ENCODE results near the gene SV2B.

Gene SV2B

GRCh38 chr15:91136386-91136923, 36.4 kb downstream of the SV2B start:
- H2AFZ ChIP-seq (ENCODE audit: low read depth, low read length, severe bottlenecking): no peak overlapping the region
- no peaks in the 10 kb centered on the region for H3K36me3 ChIP-seq (ENCODE audit: low read length)
- no peaks in the 10 kb centered on the region for H4K20me1 ChIP-seq (ENCODE audit: low read depth, low read length)
- H3K27me3 ChIP-seq (ENCODE audit: low read length): no peaks in the 10 kb centered on the region
- H3K9ac ChIP-seq (ENCODE audit: low read length): no peak overlapping the region
- H3K79me2 ChIP-seq (ENCODE audit: insufficient read depth, low read length): no peaks in the 10 kb centered on the region
- no peak overlapping the region for H3K4me2 ChIP-seq (ENCODE audit: low read depth, low read length, poor library complexity, severe bottlenecking)
- no peak overlapping the region for H3K27ac ChIP-seq (ENCODE audit: low read depth, low read length)
- H3K4me3 ChIP-seq (ENCODE audit: insufficient read depth, low read length, poor library complexity, severe bottlenecking): no peak overlapping the region
- TF ChIP-seq EZH2phosphoT487 (conservative IDR thresholded peaks at IDR 0.05; ENCODE audit: low read length): no peak
- TF ChIP-seq, protein P1, sequence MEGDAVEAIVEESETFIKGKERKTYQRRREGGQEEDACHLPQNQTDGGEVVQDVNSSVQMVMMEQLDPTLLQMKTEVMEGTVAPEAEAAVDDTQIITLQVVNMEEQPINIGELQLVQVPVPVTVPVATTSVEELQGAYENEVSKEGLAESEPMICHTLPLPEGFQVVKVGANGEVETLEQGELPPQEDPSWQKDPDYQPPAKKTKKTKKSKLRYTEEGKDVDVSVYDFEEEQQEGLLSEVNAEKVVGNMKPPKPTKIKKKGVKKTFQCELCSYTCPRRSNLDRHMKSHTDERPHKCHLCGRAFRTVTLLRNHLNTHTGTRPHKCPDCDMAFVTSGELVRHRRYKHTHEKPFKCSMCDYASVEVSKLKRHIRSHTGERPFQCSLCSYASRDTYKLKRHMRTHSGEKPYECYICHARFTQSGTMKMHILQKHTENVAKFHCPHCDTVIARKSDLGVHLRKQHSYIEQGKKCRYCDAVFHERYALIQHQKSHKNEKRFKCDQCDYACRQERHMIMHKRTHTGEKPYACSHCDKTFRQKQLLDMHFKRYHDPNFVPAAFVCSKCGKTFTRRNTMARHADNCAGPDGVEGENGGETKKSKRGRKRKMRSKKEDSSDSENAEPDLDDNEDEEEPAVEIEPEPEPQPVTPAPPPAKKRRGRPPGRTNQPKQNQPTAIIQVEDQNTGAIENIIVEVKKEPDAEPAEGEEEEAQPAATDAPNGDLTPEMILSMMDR (IDR thresholded peaks at IDR 0.05; ENCODE audit: insufficient read depth, low read length, poor library complexity, severe bottlenecking): no peak
- no peaks in the 10 kb centered on the region for H3K9me3 ChIP-seq (ENCODE audit: insufficient read depth, low read length)
- H3F3A ChIP-seq (ENCODE audit: insufficient read depth): no peaks in the 10 kb centered on the region
- no peaks in the 10 kb centered on the region for H3K9me2 ChIP-seq (replicated peaks; ENCODE audit: insufficient read depth, low read length)

- Histone ChIP-seq H2AFZ (ENCODE audit: low read depth, low read length, severe bottlenecking) (no peak overlapping the region), H3K9ac (ENCODE audit: low read length) (no peak overlapping the region), H3F3A (ENCODE audit: insufficient read depth) (no peaks in the 10 kb centered on the region), H3K27me3 (ENCODE audit: low read length) (no peaks in the 10 kb centered on the region), H3K9me2 (replicated peaks; ENCODE audit: insufficient read depth, low read length) (no peaks in the 10 kb centered on the region), H3K4me2 (ENCODE audit: low read depth, low read length, poor library complexity, severe bottlenecking) (no peak overlapping the region), H3K27ac (ENCODE audit: low read depth, low read length) (no peak overlapping the region), H4K20me1 (ENCODE audit: low read depth, low read length) (no peaks in the 10 kb centered on the region), H3K4me3 (ENCODE audit: insufficient read depth, low read length, poor library complexity, severe bottlenecking) (no peak overlapping the region), H3K9me3 (ENCODE audit: insufficient read depth, low read length) (no peaks in the 10 kb centered on the region), H3K36me3 (ENCODE audit: low read length) (no peaks in the 10 kb centered on the region), H3K79me2 (ENCODE audit: insufficient read depth, low read length) (no peaks in the 10 kb centered on the region)
- TF ChIP-seq EZH2phosphoT487 (conservative IDR thresholded peaks at IDR 0.05; ENCODE audit: low read length): no peak
- TF ChIP-seq, protein P1 (IDR thresholded peaks at IDR 0.05; ENCODE audit: insufficient read depth, low read length, poor library complexity, severe bottlenecking): no peak
These were observed 40.5 kb downstream of the SV2B start for GRCh38 chr15:91140601-91141000.

DNA sequence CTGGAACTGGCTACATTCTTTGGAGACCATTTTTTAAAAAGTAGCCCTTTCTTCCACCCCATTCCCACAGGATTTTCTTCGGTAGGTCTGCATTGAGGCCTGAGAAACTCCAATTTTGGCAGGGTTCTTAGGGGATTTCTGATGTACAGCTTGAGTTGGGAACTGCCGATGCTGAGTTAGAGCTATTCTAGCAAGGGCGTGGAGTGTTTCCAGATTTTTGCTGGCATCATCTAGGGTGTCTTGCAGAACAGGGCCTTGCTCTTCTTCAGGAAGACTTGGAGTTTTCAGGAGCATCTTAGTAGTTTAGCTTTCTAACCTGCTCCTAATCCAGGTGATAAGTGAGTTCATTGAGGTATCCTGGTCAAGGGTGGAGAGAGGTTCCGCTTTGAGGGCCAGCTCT, 41.0 kb downstream of the SV2B start:
- Histone ChIP-seq H3K9ac (ENCODE audit: low read length) (no peak overlapping the region), H3K27me3 (ENCODE audit: low read length) (no peaks in the 10 kb centered on the region), H3K79me2 (ENCODE audit: insufficient read depth, low read length) (no peaks in the 10 kb centered on the region), H3K36me3 (ENCODE audit: low read length) (no peaks in the 10 kb centered on the region), H3K4me3 (ENCODE audit: insufficient read depth, low read length, poor library complexity, severe bottlenecking) (no peak overlapping the region), H3K4me2 (ENCODE audit: low read depth, low read length, poor library complexity, severe bottlenecking) (no peak overlapping the region), H3K9me3 (ENCODE audit: insufficient read depth, low read length) (no peaks in the 10 kb centered on the region), H2AFZ (ENCODE audit: low read depth, low read length, severe bottlenecking) (no peak overlapping the region), H3K9me2 (replicated peaks; ENCODE audit: insufficient read depth, low read length) (no peaks in the 10 kb centered on the region), H3F3A (ENCODE audit: insufficient read depth) (no peaks in the 10 kb centered on the region), H4K20me1 (ENCODE audit: low read depth, low read length) (no peaks in the 10 kb centered on the region), H3K27ac (ENCODE audit: low read depth, low read length) (no peak overlapping the region)
- no peak for TF ChIP-seq EZH2phosphoT487 (conservative IDR thresholded peaks at IDR 0.05; ENCODE audit: low read length)
- TF ChIP-seq, protein P1 (IDR thresholded peaks at IDR 0.05; ENCODE audit: insufficient read depth, low read length, poor library complexity, severe bottlenecking): no peak

All from SU-DHL-6 (cell line).